ENCODE data around the gene TNK2. TPM values are rescaled to one million over a fixed set of nuclear protein-coding genes. Genes with fewer than 3 reads are reported as not detected.

Gene TNK2
- total RNA-seq, 2 donors from 2014 or later = 25.9 to 49.1 TPM

- intact Hi-C loops (cut with DNase I) = no loop called here
- no peaks in the 10 kb centered on the region for H3K27me3 ChIP-seq
- DNase-seq (no peak), ATAC-seq (no peak)
- peaks cover 9% of the 10 kb centered on the region for H3K4me1 ChIP-seq
- no peak overlapping the region for H3K27ac ChIP-seq
- 75 to 86% methylated on average over 18 to 23 of the region's 23 CpGs for WGBS, 2 donors
- no peaks in the 10 kb centered on the region for H3K9me3 ChIP-seq
- no peak overlapping the region for H3K4me3 ChIP-seq
- TF ChIP-seq CTCF (IDR thresholded peaks at IDR 0.05) (no peak), POLR2A (IDR thresholded peaks at IDR 0.05) (no peak)
- H3K36me3 ChIP-seq (replicated peaks in 1 of 2; ENCODE audit: insufficient read depth in 1 of 2, low read depth in 2 of 2) = no peaks in the 10 kb centered on the region
Measured at GRCh38 chr3:195859846-195860411, 48.4 kb downstream of the TNK2 start.

GRCh38 chr3:195859061-195859845, 49.1 kb downstream of the TNK2 start:
- H3K4me3 ChIP-seq = no peak overlapping the region

GRCh38 chr3:195856410-195857084, 51.8 kb downstream of the TNK2 start:
- Histone ChIP-seq H3K9me3 (no peaks in the 10 kb centered on the region), H3K36me3 (replicated peaks in 1 of 2; ENCODE audit: insufficient read depth in 1 of 2, low read depth in 2 of 2) (no peaks in the 10 kb centered on the region), H3K27me3 (no peaks in the 10 kb centered on the region), H3K4me1 (peaks cover 15% of the 10 kb centered on the region), H3K27ac (no peak overlapping the region), H3K4me3 (no peak overlapping the region)
- no peak for DNase-seq
- TF ChIP-seq CTCF (IDR thresholded peaks at IDR 0.05) = no peak
- no peak for TF ChIP-seq POLR2A (IDR thresholded peaks at IDR 0.05)
- WGBS, 2 donors = 72 to 76% methylated on average over 15 of the region's 15 CpGs
- no peak for ATAC-seq
- intact Hi-C loops (cut with DNase I) = no loop called here

More at GRCh38 chr3:195859061-195859845, 49.1 kb downstream of the TNK2 start:
- no peaks in the 10 kb centered on the region for H3K36me3 ChIP-seq (replicated peaks in 1 of 2; ENCODE audit: insufficient read depth in 1 of 2, low read depth in 2 of 2)
- ATAC-seq = peak; percentile 43
- intact Hi-C loops (cut with DNase I) = no loop called here
- no peaks in the 10 kb centered on the region for H3K9me3 ChIP-seq
- WGBS, 2 donors = 3 to 4% methylated on average over 21 of the region's 21 CpGs
- peak; percentile 69 to 82 (median 74) for DNase-seq
- H3K27ac ChIP-seq = no peak overlapping the region
- H3K27me3 ChIP-seq = no peaks in the 10 kb centered on the region
- peaks cover 15% of the 10 kb centered on the region for H3K4me1 ChIP-seq
- TF ChIP-seq POLR2A (IDR thresholded peaks at IDR 0.05) = peak in 1 of 3 donors; percentile 8
- TF ChIP-seq CTCF (IDR thresholded peaks at IDR 0.05) = peak; percentile 86 to 99 (median 95)

- intact Hi-C loops (cut with DNase I) = no loop called here
- no peaks in the 10 kb centered on the region for H3K9me3 ChIP-seq
- no peaks in the 10 kb centered on the region for H3K27me3 ChIP-seq
- no peaks in the 10 kb centered on the region for H3K36me3 ChIP-seq (replicated peaks in 1 of 2; ENCODE audit: insufficient read depth in 1 of 2, low read depth in 2 of 2)
- DNase-seq = no peak
- no peak overlapping the region for H3K4me3 ChIP-seq
- TF ChIP-seq CTCF (IDR thresholded peaks at IDR 0.05) = peak in 2 of 7 experiments; percentile 12 to 31
- no peak for TF ChIP-seq POLR2A (IDR thresholded peaks at IDR 0.05)
- H3K27ac ChIP-seq = no peak overlapping the region
- WGBS, 2 donors = 69 to 78% methylated on average over 13 of the region's 13 CpGs
- H3K4me1 ChIP-seq = peaks cover 19% of the 10 kb centered on the region
- no peak for ATAC-seq
Measured at GRCh38 chr3:195855471-195856409, 52.6 kb downstream of the TNK2 start.

All from body of pancreas (tissue), 4 donors.